HepG2 (cell line): ENCODE data around the gene OCSTAMP.
A peak's percentile ranks its signal among the peaks of the same experiment; 100 is the strongest.

Experiments
- CTCF ChIP-seq: sonication (generic); formaldehyde crosslinking; IDR thresholded peaks from 2 replicates; pipeline ENCODE4 v1.5.0; 2020; ENCODE audit warnings: mild to moderate bottlenecking, missing genetic modification reagents, moderate library complexity
- FOXA3 ChIP-seq: IDR thresholded peaks from 2 replicates; pipeline ENCODE4 v1.6.1; 2016; ENCODE audit warnings: missing genetic modification reagents, missing compliant biosample characterization
- NFATC3 ChIP-seq: sonication (generic); formaldehyde crosslinking; IDR thresholded peaks from 2 replicates; pipeline ENCODE4 v1.5.1; 2020; ENCODE audit warnings: mild to moderate bottlenecking, missing genetic modification reagents
- NFKB2 ChIP-seq: sonication (generic); formaldehyde crosslinking; IDR thresholded peaks from 2 replicates; pipeline ENCODE4 v1.4.0; 2020; ENCODE audit warnings: missing genetic modification reagents, borderline replicate concordance
- RARG ChIP-seq: sonication (generic); formaldehyde crosslinking; IDR thresholded peaks from 2 replicates; pipeline ENCODE4 v1.4.0; 2020; ENCODE audit warnings: low read depth, mild to moderate bottlenecking, missing genetic modification reagents
- SIN3B ChIP-seq: fragments of 150-350 bp; IDR thresholded peaks from 2 replicates; pipeline ENCODE4 v1.6.1; 2014; ENCODE audit warnings: low read length
- ZFP36 ChIP-seq: fragments of 150-350 bp; IDR thresholded peaks from 2 replicates; pipeline ENCODE4 v1.6.1; 2018; ENCODE audit warnings: borderline replicate concordance, low read length, low read depth; ENCODE audit not compliant: partially characterized antibody
- ZFYVE20 ChIP-seq: sonication (generic); formaldehyde crosslinking; IDR thresholded peaks from 2 replicates; pipeline ENCODE4 v1.8.0; 2023; ENCODE audit warnings: low read depth, mild to moderate bottlenecking, moderate library complexity, missing genetic modification reagents, borderline replicate concordance
- ZNF768 ChIP-seq: sonication (generic); formaldehyde crosslinking; IDR thresholded peaks from 2 replicates; pipeline ENCODE4 v1.4.0; 2020; ENCODE audit warnings: missing genetic modification reagents
- TF ChIP-seq, protein P1 (sequence below): IDR thresholded peaks from 2 replicates; pipeline ENCODE4 v1.6.1; 2016; ENCODE audit warnings: low read depth, borderline replicate concordance
- TF ChIP-seq, protein P2 (sequence below): IDR thresholded peaks from 2 replicates; pipeline ENCODE4 v1.6.1; 2012; ENCODE audit warnings: low read depth, low read length, improper control_type of control experiment

- TF ChIP-seq ZNF768 (CRISPR knock-in tag): no peak
- TF ChIP-seq CTCF (CRISPR knock-in tag): peak; percentile 47
- TF ChIP-seq RARG (CRISPR knock-in tag): no peak
- no peak for TF ChIP-seq NFKB2 (CRISPR knock-in tag)
- no peak for TF ChIP-seq ZFYVE20 (CRISPR knock-in tag)
- no peak for TF ChIP-seq SIN3B
- TF ChIP-seq, protein P1, sequence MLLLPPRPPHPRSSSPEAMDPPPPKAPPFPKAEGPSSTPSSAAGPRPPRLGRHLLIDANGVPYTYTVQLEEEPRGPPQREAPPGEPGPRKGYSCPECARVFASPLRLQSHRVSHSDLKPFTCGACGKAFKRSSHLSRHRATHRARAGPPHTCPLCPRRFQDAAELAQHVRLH: no peak
- no peak for TF ChIP-seq NFATC3 (CRISPR knock-in tag)
- no peak for TF ChIP-seq FOXA3 (CRISPR knock-in tag)
- TF ChIP-seq ZFP36: no peak
- TF ChIP-seq, protein P2, sequence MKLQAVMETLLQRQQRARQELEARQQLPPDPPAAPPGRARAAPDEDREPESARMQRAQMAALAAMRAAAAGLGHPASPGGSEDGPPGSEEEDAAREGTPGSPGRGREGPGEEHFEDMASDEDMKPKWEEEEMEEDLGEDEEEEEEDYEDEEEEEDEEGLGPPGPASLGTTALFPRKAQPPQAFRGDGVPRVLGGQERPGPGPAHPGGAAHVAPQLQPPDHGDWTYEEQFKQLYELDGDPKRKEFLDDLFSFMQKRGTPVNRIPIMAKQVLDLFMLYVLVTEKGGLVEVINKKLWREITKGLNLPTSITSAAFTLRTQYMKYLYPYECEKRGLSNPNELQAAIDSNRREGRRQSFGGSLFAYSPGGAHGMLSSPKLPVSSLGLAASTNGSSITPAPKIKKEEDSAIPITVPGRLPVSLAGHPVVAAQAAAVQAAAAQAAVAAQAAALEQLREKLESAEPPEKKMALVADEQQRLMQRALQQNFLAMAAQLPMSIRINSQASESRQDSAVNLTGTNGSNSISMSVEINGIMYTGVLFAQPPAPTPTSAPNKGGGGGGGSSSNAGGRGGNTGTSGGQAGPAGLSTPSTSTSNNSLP: no peak
These were observed 42.3 kb upstream of the OCSTAMP start for GRCh38 chr20:46592580-46593362.
